MM.1S (cell line): Measurements from ENCODE around the gene DCHS2.

Source experiments
- DNase-seq: peaks from one replicate; pipeline ENCODE4 v3.0.0-alpha.2; 2015
- H2AFZ ChIP-seq: fragments of 300-600 bp; sonication (generic); 2 replicates; pipeline ENCODE4 v1.6.0; 2016; ENCODE audit warnings: antibody characterized with exemption, low read length
- H3F3A ChIP-seq: fragments of 300-600 bp; sonication (generic); 2 replicates; pipeline ENCODE4 v1.6.1; 2016; ENCODE audit warnings: mild to moderate bottlenecking, antibody characterized with exemption, low read length, moderate library complexity, mixed read lengths; ENCODE audit not compliant: insufficient read depth
- H3K27ac ChIP-seq: fragments of 300-600 bp; sonication (generic); 2 replicates; pipeline ENCODE4 v1.5.1; 2016; ENCODE audit warnings: mild to moderate bottlenecking, low read length
- H3K27me3 ChIP-seq: fragments of 300-600 bp; sonication (generic); replicated peaks from 2 replicates; pipeline ENCODE4 v1.6.0; 2016; ENCODE audit warnings: low read length; ENCODE audit not compliant: insufficient read depth
- H3K36me3 ChIP-seq: fragments of 300-600 bp; sonication (generic); replicated peaks from 2 replicates; pipeline ENCODE4 v1.6.1; 2016; ENCODE audit warnings: mild to moderate bottlenecking, low read length, mixed read lengths; ENCODE audit not compliant: insufficient read depth
- H3K4me1 ChIP-seq: fragments of 300-600 bp; sonication (generic); 2 replicates; pipeline ENCODE4 v1.6.1; 2016; ENCODE audit warnings: low read length, mixed read lengths
- H3K4me2 ChIP-seq: fragments of 300-600 bp; sonication (generic); 2 replicates; pipeline ENCODE4 v1.6.0; 2016; ENCODE audit warnings: low read depth, low read length
- H3K4me3 ChIP-seq: fragments of 300-600 bp; sonication (generic); 2 replicates; pipeline ENCODE4 v1.5.1; 2016; ENCODE audit warnings: low read length, mixed read lengths
- H3K79me2 ChIP-seq: fragments of 300-600 bp; sonication (generic); 2 replicates; pipeline ENCODE4 v1.6.1; 2016; ENCODE audit warnings: mixed run types, low read length, mixed read lengths
- H3K9ac ChIP-seq: fragments of 300-600 bp; sonication (generic); 2 replicates; pipeline ENCODE4 v1.6.1; 2016; ENCODE audit warnings: low read length, mixed read lengths
- H3K9me2 ChIP-seq: fragments of 300-600 bp; sonication (generic); replicated peaks from 2 replicates; pipeline ENCODE4 v1.6.1; 2016; ENCODE audit warnings: mild to moderate bottlenecking, low read length, mixed read lengths; ENCODE audit not compliant: insufficient read depth
- H3K9me3 ChIP-seq: fragments of 300-600 bp; sonication (generic); replicated peaks from 2 replicates; pipeline ENCODE4 v1.6.1; 2016; ENCODE audit warnings: mild to moderate bottlenecking, low read length, mixed read lengths; ENCODE audit not compliant: insufficient read depth
- H4K20me1 ChIP-seq: fragments of 300-600 bp; sonication (generic); 2 replicates; pipeline ENCODE4 v1.6.1; 2016; ENCODE audit warnings: mild to moderate bottlenecking, low read length, moderate library complexity, mixed read lengths; ENCODE audit not compliant: insufficient read depth
- EZH2 ChIP-seq: fragments of 300-600 bp; sonication (generic); optimal IDR thresholded peaks from 2 replicates; pipeline ENCODE3; 2017; ENCODE audit warnings: low read depth, mild to moderate bottlenecking, antibody characterized with exemption, low read length, mixed read lengths
- EZH2phosphoT487 ChIP-seq: fragments of 300-600 bp; sonication (generic); IDR thresholded peaks from 2 replicates; pipeline ENCODE4 v1.6.1; 2018; ENCODE audit warnings: antibody characterized with exemption, low read length
- TF ChIP-seq, protein P1 (sequence below): fragments of 300-600 bp; sonication (generic); IDR thresholded peaks from 2 replicates; pipeline ENCODE4 v1.5.1; 2016; ENCODE audit warnings: antibody characterized with exemption, low read length, mixed read lengths

DCHS2 gene

DNA sequence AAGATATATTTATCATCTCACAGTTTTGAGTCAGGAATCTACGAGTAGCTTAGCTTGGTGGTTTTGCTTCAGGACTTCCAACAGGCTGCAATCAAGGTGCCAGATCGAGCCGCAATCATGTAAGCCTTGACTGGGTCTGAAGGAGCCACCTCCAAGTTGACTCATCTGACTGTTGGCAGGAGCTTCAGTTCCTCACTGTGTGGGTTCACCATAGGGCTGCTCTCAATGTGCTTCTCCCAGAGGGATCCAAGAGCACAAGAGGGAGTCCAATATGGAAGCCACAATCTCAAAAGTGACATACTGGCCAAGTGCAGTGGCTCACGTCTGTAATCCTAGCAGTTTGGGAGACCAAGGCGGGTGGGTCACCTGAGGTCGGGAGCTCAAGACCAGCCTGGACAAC is 26.5 kb downstream of the DCHS2 start:
- no peak overlapping the region for H3K4me3 ChIP-seq
- H3K27me3 ChIP-seq, result no peaks in the 10 kb centered on the region
- H3K9me2 ChIP-seq, result no peaks in the 10 kb centered on the region
- no peak overlapping the region for H2AFZ ChIP-seq
- H3K9me3 ChIP-seq, result no peaks in the 10 kb centered on the region
- TF ChIP-seq, protein P1, sequence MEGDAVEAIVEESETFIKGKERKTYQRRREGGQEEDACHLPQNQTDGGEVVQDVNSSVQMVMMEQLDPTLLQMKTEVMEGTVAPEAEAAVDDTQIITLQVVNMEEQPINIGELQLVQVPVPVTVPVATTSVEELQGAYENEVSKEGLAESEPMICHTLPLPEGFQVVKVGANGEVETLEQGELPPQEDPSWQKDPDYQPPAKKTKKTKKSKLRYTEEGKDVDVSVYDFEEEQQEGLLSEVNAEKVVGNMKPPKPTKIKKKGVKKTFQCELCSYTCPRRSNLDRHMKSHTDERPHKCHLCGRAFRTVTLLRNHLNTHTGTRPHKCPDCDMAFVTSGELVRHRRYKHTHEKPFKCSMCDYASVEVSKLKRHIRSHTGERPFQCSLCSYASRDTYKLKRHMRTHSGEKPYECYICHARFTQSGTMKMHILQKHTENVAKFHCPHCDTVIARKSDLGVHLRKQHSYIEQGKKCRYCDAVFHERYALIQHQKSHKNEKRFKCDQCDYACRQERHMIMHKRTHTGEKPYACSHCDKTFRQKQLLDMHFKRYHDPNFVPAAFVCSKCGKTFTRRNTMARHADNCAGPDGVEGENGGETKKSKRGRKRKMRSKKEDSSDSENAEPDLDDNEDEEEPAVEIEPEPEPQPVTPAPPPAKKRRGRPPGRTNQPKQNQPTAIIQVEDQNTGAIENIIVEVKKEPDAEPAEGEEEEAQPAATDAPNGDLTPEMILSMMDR, result no peak
- TF ChIP-seq EZH2 (no peak), EZH2phosphoT487 (no peak)
- no peak overlapping the region for H3K27ac ChIP-seq
- H3F3A ChIP-seq, result no peaks in the 10 kb centered on the region
- no peaks in the 10 kb centered on the region for H4K20me1 ChIP-seq
- H3K36me3 ChIP-seq, result no peaks in the 10 kb centered on the region
- DNase-seq, result no peak
- H3K4me1 ChIP-seq, result no peaks in the 10 kb centered on the region
- H3K79me2 ChIP-seq, result no peaks in the 10 kb centered on the region
- H3K9ac ChIP-seq, result no peak overlapping the region
- no peak overlapping the region for H3K4me2 ChIP-seq

DNA sequence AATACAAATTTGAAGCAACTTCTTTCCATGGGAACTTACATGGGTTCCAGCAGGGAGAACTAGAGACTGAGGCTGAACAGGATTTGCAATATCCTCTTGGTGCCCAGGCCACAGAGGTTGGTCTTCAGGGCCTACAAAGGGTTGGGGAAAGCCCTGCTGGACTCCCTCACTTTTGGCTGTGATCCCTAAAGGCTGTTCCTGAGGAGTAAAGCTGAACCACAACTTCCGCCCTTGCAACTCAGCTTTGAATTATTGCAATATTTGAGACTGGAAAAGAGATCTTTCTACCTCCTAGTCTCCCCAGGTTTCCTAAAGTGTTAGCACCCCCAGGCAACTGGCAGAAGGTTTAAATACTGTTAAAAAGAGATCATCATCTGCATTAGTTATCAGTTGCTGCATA is 26.9 kb downstream of the DCHS2 start:
- Histone ChIP-seq H3K79me2 (no peaks in the 10 kb centered on the region), H3K27ac (no peak overlapping the region), H3K4me3 (no peak overlapping the region), H3K36me3 (no peaks in the 10 kb centered on the region), H3F3A (no peaks in the 10 kb centered on the region), H3K4me1 (no peaks in the 10 kb centered on the region), H2AFZ (no peak overlapping the region), H4K20me1 (no peaks in the 10 kb centered on the region), H3K9ac (no peak overlapping the region), H3K27me3 (no peaks in the 10 kb centered on the region), H3K9me3 (no peaks in the 10 kb centered on the region), H3K9me2 (no peaks in the 10 kb centered on the region), H3K4me2 (no peak overlapping the region)
- TF ChIP-seq EZH2phosphoT487, result no peak
- TF ChIP-seq EZH2, result no peak
- TF ChIP-seq, protein P1, result no peak
- no peak for DNase-seq

DNA sequence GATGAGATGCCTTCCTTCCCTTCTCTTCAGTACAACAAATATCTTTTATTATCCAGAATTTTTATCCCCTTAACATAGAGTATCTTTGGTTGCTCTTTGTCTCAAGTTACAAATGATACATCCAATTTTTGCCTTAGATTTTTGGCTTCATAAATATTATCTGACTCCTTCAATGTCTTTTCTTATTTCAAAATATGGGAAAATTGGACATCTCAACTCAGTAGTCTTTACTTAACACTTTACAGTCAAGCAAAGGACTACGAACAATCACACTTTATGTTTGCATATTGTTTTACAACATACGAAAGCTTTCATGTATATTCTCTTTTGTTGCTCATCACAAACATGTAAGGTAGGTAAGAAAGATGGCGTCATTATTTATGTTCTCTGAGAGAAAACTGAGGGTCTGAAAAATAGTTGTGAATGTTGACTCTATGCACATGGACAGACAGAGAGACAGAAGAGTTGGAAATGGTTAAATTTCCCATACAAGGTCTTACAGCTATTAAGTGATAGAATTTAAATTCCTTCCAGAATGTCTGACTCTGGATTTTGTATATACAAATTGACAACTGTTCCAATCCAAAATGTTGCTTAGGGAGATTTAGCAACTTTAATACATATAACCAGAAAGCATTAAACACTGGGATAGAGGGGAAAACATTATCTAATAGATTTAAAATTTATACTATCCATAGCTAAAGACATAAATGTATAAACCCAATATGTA is 29.4 kb downstream of the DCHS2 start:
- H3K27me3 ChIP-seq, result no peaks in the 10 kb centered on the region
- no peaks in the 10 kb centered on the region for H3F3A ChIP-seq
- H3K4me2 ChIP-seq, result no peak overlapping the region
- no peaks in the 10 kb centered on the region for H3K4me1 ChIP-seq
- TF ChIP-seq EZH2 (no peak), EZH2phosphoT487 (no peak)
- TF ChIP-seq, protein P1, result no peak
- no peak overlapping the region for H3K27ac ChIP-seq
- no peaks in the 10 kb centered on the region for H3K36me3 ChIP-seq
- no peaks in the 10 kb centered on the region for H3K79me2 ChIP-seq
- no peak overlapping the region for H2AFZ ChIP-seq
- no peak overlapping the region for H3K4me3 ChIP-seq
- DNase-seq, result no peak
- no peaks in the 10 kb centered on the region for H3K9me3 ChIP-seq
- H3K9ac ChIP-seq, result no peak overlapping the region
- no peaks in the 10 kb centered on the region for H4K20me1 ChIP-seq
- H3K9me2 ChIP-seq, result no peaks in the 10 kb centered on the region
